HCT116 (cell line): ENCODE data around the gene HSPB7. TPM values are rescaled to one million over a fixed set of nuclear protein-coding genes. Genes with fewer than 3 reads are reported as not detected.
"Not testable (repeated sequence)": the region's sequence is repeated elsewhere in the genome, so short reads cannot be mapped to it uniquely, and the experiment has no call there.

ENCODE experiments used
- ATAC-seq: fragments of 200-7000 bp; cut with Tn5 transposase; 2 replicates; pipeline ENCODE4 v1.9.1; 2020; ENCODE audit warnings: mild to moderate bottlenecking, moderate library complexity
- BruUV-seq: library from RNA; stranded (reverse); fragments of 400-500 nt; replicated peaks from 2 replicates; lab custom pipeline; 2021; lab: Mats Ljungman, UMichigan
- CTCF ChIA-PET: fragments of 300-600 bp; sonication (Branson Sonifier 250); formaldehyde crosslinking; loops from one replicate; lab custom pipeline; 2021; ENCODE audit warnings: antibody characterized with exemption; lab: Charles Lee
- POLR2A ChIA-PET: fragments of 300-600, 350-600 bp; sonication (Branson Sonifier 250); formaldehyde crosslinking; loops from one replicate; lab custom pipeline; 2021; ENCODE audit warnings: antibody characterized with exemption; lab: Charles Lee
- RAD21 ChIA-PET, 2 experiments: fragments of 300-600 bp; sonication (Branson Sonifier 250); formaldehyde crosslinking; loops; one replicate each; lab custom pipeline; 2023; ENCODE audit warnings: low total read pairs in 2 of 2; ENCODE audit not compliant: uncharacterized antibody in 2 of 2, unreplicated experiment in 2 of 2, low non-redundant PET in 1 of 2; lab: Charles Lee
- DNase-seq: peaks from one replicate; pipeline ENCODE4 v3.0.0-alpha.2; 2010; ENCODE audit warnings: low read depth, low spot score
- H2AFZ ChIP-seq: fragments of 200-600 bp; shearing (Covaris generic), sonication (generic); 2 replicates; pipeline ENCODE4 v1.6.1; 2017; ENCODE audit warnings: low read depth, mixed run types, mixed read lengths, antibody characterized with exemption, low read length; ENCODE audit not compliant: poor library complexity, severe bottlenecking
- H3K27ac ChIP-seq: 2 replicates; pipeline ENCODE4 v1.5.1; 2012; ENCODE audit warnings: low read depth, low read length
- H3K27me3 ChIP-seq: fragments of 200-600 bp; sonication (generic); 2 replicates; pipeline ENCODE4 v1.6.1; 2016; ENCODE audit warnings: mixed run types, low read length, mixed read lengths; ENCODE audit not compliant: insufficient read depth
- H3K36me3 ChIP-seq, 2 experiments: fragments of 200-500 bp in 1 of 2; fragments of 200-600 bp in 1 of 2; sonication (Bioruptor generic) in 1 of 2; sonication (generic) in 1 of 2; 2 replicates each; pipeline versions ENCODE4 v1.5.1 to v1.6.1; 2014 to 2016; ENCODE audit warnings: low read length in 2 of 2, inconsistent platforms in 1 of 2, mixed read lengths in 1 of 2, mixed run types in 1 of 2; ENCODE audit not compliant: insufficient read depth in 2 of 2, control insufficient read depth in 1 of 2
- H3K4me1 ChIP-seq, 2 experiments: fragments of 200-600 bp in 1 of 2; sonication (generic) in 1 of 2; 2 replicates each; pipeline versions ENCODE4 v1.5.1 to v1.6.1; 2012 to 2017; ENCODE audit warnings: low read length in 2 of 2, inconsistent platforms in 1 of 2, mild to moderate bottlenecking in 1 of 2, mixed read lengths in 1 of 2, mixed run types in 1 of 2, moderate library complexity in 1 of 2; ENCODE audit not compliant: insufficient read depth in 2 of 2, control insufficient read depth in 1 of 2
- H3K4me2 ChIP-seq: fragments of 200-600 bp; sonication (generic); 2 replicates; pipeline ENCODE4 v1.6.1; 2017; ENCODE audit warnings: mixed run types, low read length, mixed read lengths
- H3K4me3 ChIP-seq, 2 experiments: fragments of 200-600 bp in 1 of 2; sonication (generic) in 1 of 2; replicated peaks in 1 of 2; 2 replicates each; pipeline ENCODE4 v1.5.1; 2011 to 2016; ENCODE audit warnings: low read length in 2 of 2, control low read depth in 1 of 2, low read depth in 1 of 2, mild to moderate bottlenecking in 1 of 2, mixed read lengths in 1 of 2, mixed run types in 1 of 2
- H3K79me2 ChIP-seq: fragments of 200-600 bp; sonication (generic); 2 replicates; pipeline ENCODE4 v1.6.1; 2017; ENCODE audit warnings: mild to moderate bottlenecking, mixed run types, low read length, moderate library complexity, mixed read lengths; ENCODE audit not compliant: insufficient read depth
- H3K9ac ChIP-seq: fragments of 200-600 bp; sonication (generic); 2 replicates; pipeline ENCODE4 v1.6.1; 2016; ENCODE audit warnings: low read length, mixed read lengths
- H3K9me2 ChIP-seq: fragments of 200-600 bp; sonication (generic), shearing (Covaris generic); 2 replicates; pipeline ENCODE4 v1.6.1; 2017; ENCODE audit warnings: mixed run types, mild to moderate bottlenecking, moderate library complexity; ENCODE audit not compliant: insufficient read depth
- H3K9me3 ChIP-seq, 2 experiments: fragments of 200-500 bp in 1 of 2; fragments of 200-600 bp in 1 of 2; sonication (Bioruptor generic) in 1 of 2; sonication (generic) in 1 of 2; 2 replicates each; pipeline ENCODE4 v1.6.1; 2014 to 2017; ENCODE audit warnings: low read length in 2 of 2, mixed read lengths in 2 of 2, inconsistent platforms in 1 of 2, low read depth in 1 of 2, mild to moderate bottlenecking in 1 of 2, mixed run types in 1 of 2, moderate library complexity in 1 of 2; ENCODE audit not compliant: control insufficient read depth in 1 of 2, insufficient read depth in 1 of 2
- H4K20me1 ChIP-seq: fragments of 200-600 bp; sonication (generic), shearing (Covaris generic); 2 replicates; pipeline ENCODE4 v1.6.1; 2017; ENCODE audit warnings: mixed run types, mild to moderate bottlenecking, moderate library complexity; ENCODE audit not compliant: insufficient read depth
- ELF1 ChIP-seq: IDR thresholded peaks from 2 replicates; pipeline ENCODE4 v1.6.1; 2012; ENCODE audit warnings: low read depth, borderline replicate concordance
- EZH2 ChIP-seq: fragments of 200-600 bp; sonication (generic); IDR thresholded peaks from 2 replicates; pipeline ENCODE4 v1.6.1; 2017; ENCODE audit warnings: antibody characterized with exemption, mixed run types
- POLR2A ChIP-seq: IDR thresholded peaks from 2 replicates; pipeline ENCODE4 v1.7.0; 2011; ENCODE audit warnings: borderline replicate concordance; ENCODE audit not compliant: insufficient read depth, insufficient read length; ENCODE audit errors: extremely low read depth
- SP1 ChIP-seq: IDR thresholded peaks from 2 replicates; pipeline ENCODE4 v1.6.1; 2012; ENCODE audit warnings: low read depth
- SRF ChIP-seq: IDR thresholded peaks from 2 replicates; pipeline ENCODE4 v1.6.1; 2012; ENCODE audit warnings: low read depth
- YY1 ChIP-seq: IDR thresholded peaks from 2 replicates; pipeline ENCODE4 v1.6.1; 2011; ENCODE audit warnings: low read length, low read depth, moderate library complexity, mild to moderate bottlenecking; ENCODE audit not compliant: insufficient replicate concordance; ENCODE audit errors: extremely low read depth
- intact Hi-C: fragments of 100-400 bp; cut with micrococcal nuclease; formaldehyde crosslinking; loops from 2 replicates; pipeline ENCODE4 v1.10.0; 2022
- total RNA-seq: library from RNA; stranded (reverse); gene quantifications from one replicate; pipeline ENCODE4 v1.2.1, GENCODE V29; 2021; ENCODE audit not compliant: unreplicated experiment

The HSPB7 gene
- total RNA-seq, 1 experiment from 2014 or later = 0.27 TPM

- H3K27ac ChIP-seq = no peak overlapping the region
- DNase-seq = no peak
- no peak for TF ChIP-seq POLR2A
- no peak for TF ChIP-seq YY1
- no peak for TF ChIP-seq SRF
- TF ChIP-seq ELF1 = no peak
- no peak for TF ChIP-seq SP1
- TF ChIP-seq EZH2 = no peak
- no peaks in the 10 kb centered on the region for H3K9me2 ChIP-seq
- H3K9me3 ChIP-seq = no peaks in the 10 kb centered on the region
- no peaks in the 10 kb centered on the region for H3K36me3 ChIP-seq
- no peak overlapping the region for H3K4me2 ChIP-seq
- BruUV-seq = no TSS peak
- H3K4me3 ChIP-seq = no peak overlapping the region
- H3K4me1 ChIP-seq = peaks cover 6 to 12% of the 10 kb centered on the region in 2 experiments; a peak in 3 of 4 replicates
- no peak overlapping the region for H2AFZ ChIP-seq
- RAD21 ChIA-PET = no interaction called here
- CTCF ChIA-PET = no interaction called here
- no peaks in the 10 kb centered on the region for H3K79me2 ChIP-seq
- POLR2A ChIA-PET = no interaction called here
- intact Hi-C loops = no loop called here
- no peak for ATAC-seq
- H4K20me1 ChIP-seq = no peaks in the 10 kb centered on the region
- no peak overlapping the region for H3K9ac ChIP-seq
- no peaks in the 10 kb centered on the region for H3K27me3 ChIP-seq
Observed at GRCh38 chr1:16053781-16054502, 36.1 kb upstream of the HSPB7 start.

DNA sequence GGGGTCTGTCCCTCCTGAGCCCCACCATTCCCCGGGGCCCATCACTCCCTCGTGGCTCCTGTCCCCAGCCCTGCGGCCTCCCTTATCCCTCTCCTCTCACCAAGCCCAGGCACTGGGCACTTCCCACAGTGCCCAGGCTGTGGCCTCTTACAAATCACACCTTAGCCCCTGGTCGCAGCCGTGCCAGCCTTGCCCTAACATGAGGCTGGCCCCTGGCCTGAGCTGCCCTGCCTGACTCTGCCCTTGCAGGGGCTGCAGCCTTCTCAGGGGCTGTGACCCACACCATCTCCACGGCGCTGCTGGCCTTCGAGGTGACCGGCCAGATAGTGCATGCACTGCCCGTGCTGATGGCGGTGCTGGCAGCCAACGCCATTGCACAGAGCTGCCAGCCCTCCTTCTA is 34.1 kb upstream of the HSPB7 start:
- H3K4me2 ChIP-seq, H2AFZ ChIP-seq, H3K79me2 ChIP-seq, ATAC-seq, RAD21 ChIA-PET, H3K9me3 ChIP-seq, CTCF ChIA-PET, H3K36me3 ChIP-seq, POLR2A ChIA-PET, H3K9me2 ChIP-seq, H3K27me3 ChIP-seq, intact Hi-C loops, H3K27ac ChIP-seq, H3K4me3 ChIP-seq, H4K20me1 ChIP-seq, BruUV-seq, H3K9ac ChIP-seq, DNase-seq: not testable (repeated sequence)
- H3K4me1 ChIP-seq = peaks cover 6 to 18% of the 10 kb centered on the region in 2 experiments; a peak in 3 of 4 replicates
